ENCODE measurements around the gene ZNF516. TPM values are rescaled to one million over a fixed set of nuclear protein-coding genes. Genes with fewer than 3 reads are reported as not detected.

The ZNF516 gene
- total RNA-seq, 3 donors from 2014 or later (not counting 1 experiment from before 2014, with no cell fraction given): 49.1 to 60.0 (median 52.4) TPM

DNA sequence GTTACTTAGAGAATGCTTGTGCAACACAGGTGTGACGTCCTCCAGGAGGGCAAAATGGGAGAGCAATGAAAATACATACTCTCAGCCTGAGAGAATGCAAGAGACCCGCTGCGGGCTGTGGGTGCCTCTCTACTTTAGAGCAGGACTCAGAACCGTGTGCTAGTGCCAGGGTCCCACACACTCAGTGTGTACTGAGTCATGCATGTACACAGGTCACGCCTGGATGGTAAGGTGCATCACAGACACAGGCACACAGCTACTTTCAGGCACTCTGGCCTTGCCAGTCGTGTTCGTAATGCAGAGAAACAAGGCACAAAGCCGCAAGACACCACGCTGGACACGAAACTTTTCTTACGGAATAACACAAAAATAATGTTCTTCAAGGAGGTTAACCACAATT lies 125.3 kb downstream of the ZNF516 start:
- no peaks in the 10 kb centered on the region for H3K27me3 Mint-ChIP-seq (ENCODE audit: low read depth in 2 of 2)
- Histone ChIP-seq H3K4me3 (ENCODE audit: low read length) (no peak overlapping the region), H3K27ac (ENCODE audit: low read length) (no peak overlapping the region), H3K27me3 (ENCODE audit: control insufficient read depth, insufficient read depth, low read length) (no peaks in the 10 kb centered on the region), H3K36me3 (ENCODE audit: control insufficient read depth, insufficient read depth, low read length) (peaks cover 14% of the 10 kb centered on the region), H3K4me1 (ENCODE audit: control insufficient read depth, insufficient read depth, low read length) (peaks cover 14% of the 10 kb centered on the region), H3K9me3 (ENCODE audit: control insufficient read depth, insufficient read depth, low read length) (no peaks in the 10 kb centered on the region)
- DNase-seq (no peak), ATAC-seq (no peak)
- H3K36me3 Mint-ChIP-seq: no peaks in the 10 kb centered on the region
- WGBS (ENCODE audit: insufficient coverage): 87% methylated on average over 11 of the region's 11 CpGs
- TF ChIP-seq, protein P1, sequence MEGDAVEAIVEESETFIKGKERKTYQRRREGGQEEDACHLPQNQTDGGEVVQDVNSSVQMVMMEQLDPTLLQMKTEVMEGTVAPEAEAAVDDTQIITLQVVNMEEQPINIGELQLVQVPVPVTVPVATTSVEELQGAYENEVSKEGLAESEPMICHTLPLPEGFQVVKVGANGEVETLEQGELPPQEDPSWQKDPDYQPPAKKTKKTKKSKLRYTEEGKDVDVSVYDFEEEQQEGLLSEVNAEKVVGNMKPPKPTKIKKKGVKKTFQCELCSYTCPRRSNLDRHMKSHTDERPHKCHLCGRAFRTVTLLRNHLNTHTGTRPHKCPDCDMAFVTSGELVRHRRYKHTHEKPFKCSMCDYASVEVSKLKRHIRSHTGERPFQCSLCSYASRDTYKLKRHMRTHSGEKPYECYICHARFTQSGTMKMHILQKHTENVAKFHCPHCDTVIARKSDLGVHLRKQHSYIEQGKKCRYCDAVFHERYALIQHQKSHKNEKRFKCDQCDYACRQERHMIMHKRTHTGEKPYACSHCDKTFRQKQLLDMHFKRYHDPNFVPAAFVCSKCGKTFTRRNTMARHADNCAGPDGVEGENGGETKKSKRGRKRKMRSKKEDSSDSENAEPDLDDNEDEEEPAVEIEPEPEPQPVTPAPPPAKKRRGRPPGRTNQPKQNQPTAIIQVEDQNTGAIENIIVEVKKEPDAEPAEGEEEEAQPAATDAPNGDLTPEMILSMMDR (IDR thresholded peaks at IDR 0.05): no peak
- no peaks in the 10 kb centered on the region for H3K9me3 Mint-ChIP-seq
- no peak overlapping the region for H3K27ac Mint-ChIP-seq
- H3K4me3 Mint-ChIP-seq: no peak overlapping the region
- peaks cover 49% of the 10 kb centered on the region in 2 donors for H3K4me1 Mint-ChIP-seq
- intact Hi-C loops (cut with micrococcal nuclease): no loop called here

DNA sequence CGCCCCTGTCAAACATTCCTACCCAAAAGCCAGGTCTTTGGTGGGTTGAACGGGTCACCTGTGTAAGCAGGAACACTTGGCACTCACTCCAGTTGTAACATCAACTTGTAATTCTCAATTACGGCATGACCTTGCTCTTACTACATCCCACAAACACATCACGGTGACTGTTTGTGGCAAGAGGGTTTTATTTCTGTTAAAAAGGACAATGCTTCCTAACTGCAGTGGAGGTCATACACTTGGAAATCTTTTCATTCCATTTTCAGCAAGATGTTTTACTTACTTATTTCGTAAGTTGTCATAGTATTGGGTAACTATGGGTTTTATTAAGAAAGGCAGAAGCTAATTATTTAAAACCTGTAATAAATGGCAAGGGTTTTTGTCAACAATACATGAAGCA lies 126.1 kb downstream of the ZNF516 start:
- no peaks in the 10 kb centered on the region for H3K36me3 Mint-ChIP-seq
- H3K27me3 Mint-ChIP-seq (ENCODE audit: low read depth in 2 of 2): no peaks in the 10 kb centered on the region
- ATAC-seq (no peak), DNase-seq (no peak)
- WGBS (ENCODE audit: insufficient coverage): 85% methylated on average over 3 of the region's 5 CpGs
- H3K4me3 Mint-ChIP-seq: no peak overlapping the region
- Histone ChIP-seq H3K4me3 (ENCODE audit: low read length) (no peak overlapping the region), H3K27ac (ENCODE audit: low read length) (no peak overlapping the region), H3K9me3 (ENCODE audit: control insufficient read depth, insufficient read depth, low read length) (no peaks in the 10 kb centered on the region), H3K36me3 (ENCODE audit: control insufficient read depth, insufficient read depth, low read length) (peaks cover 14% of the 10 kb centered on the region), H3K27me3 (ENCODE audit: control insufficient read depth, insufficient read depth, low read length) (no peaks in the 10 kb centered on the region), H3K4me1 (ENCODE audit: control insufficient read depth, insufficient read depth, low read length) (peaks cover 14% of the 10 kb centered on the region)
- H3K9me3 Mint-ChIP-seq: no peaks in the 10 kb centered on the region
- intact Hi-C loops (cut with micrococcal nuclease): no loop called here
- no peak overlapping the region for H3K27ac Mint-ChIP-seq
- TF ChIP-seq, protein P1 (IDR thresholded peaks at IDR 0.05): no peak
- H3K4me1 Mint-ChIP-seq: peaks cover 40 to 41% of the 10 kb centered on the region in 2 donors

DNA sequence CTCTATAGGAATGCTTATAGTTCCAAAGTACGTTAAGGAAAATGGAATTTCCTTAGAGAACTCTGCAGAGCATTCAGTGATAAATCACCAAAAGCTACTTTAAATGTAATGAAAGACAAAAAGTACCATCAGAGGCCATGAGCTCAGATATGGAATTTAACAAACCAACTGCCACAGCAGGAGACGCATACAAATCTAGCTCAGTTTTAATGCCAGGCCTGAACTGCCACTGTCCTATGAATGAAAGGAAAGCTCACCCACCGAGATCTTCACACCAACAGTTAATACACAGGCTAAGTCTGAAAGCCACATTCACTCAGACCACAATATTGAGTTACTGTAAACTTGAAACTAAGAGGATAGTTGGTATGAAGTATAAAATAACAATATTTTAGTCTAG lies 126.8 kb downstream of the ZNF516 start:
- Mint-ChIP-seq H3K27ac (peak overlapping the region in 1 of 2 donors; percentile 3), H3K4me1 (peaks cover 33 to 40% of the 10 kb centered on the region in 2 donors), H3K36me3 (no peaks in the 10 kb centered on the region)

More for the DNA sequence above, 126.8 kb downstream of the ZNF516 start:
- intact Hi-C loops (cut with micrococcal nuclease): no loop called here
- TF ChIP-seq, protein P1 (IDR thresholded peaks at IDR 0.05): no peak
- no peak overlapping the region for H3K4me3 Mint-ChIP-seq
- Histone ChIP-seq H3K27me3 (ENCODE audit: control insufficient read depth, insufficient read depth, low read length) (no peaks in the 10 kb centered on the region), H3K4me3 (ENCODE audit: low read length) (no peak overlapping the region), H3K27ac (ENCODE audit: low read length) (no peak overlapping the region), H3K9me3 (ENCODE audit: control insufficient read depth, insufficient read depth, low read length) (no peaks in the 10 kb centered on the region), H3K36me3 (ENCODE audit: control insufficient read depth, insufficient read depth, low read length) (peaks cover 14% of the 10 kb centered on the region), H3K4me1 (ENCODE audit: control insufficient read depth, insufficient read depth, low read length) (peaks cover 7% of the 10 kb centered on the region)
- no peaks in the 10 kb centered on the region for H3K27me3 Mint-ChIP-seq (ENCODE audit: low read depth in 2 of 2)
- WGBS (ENCODE audit: insufficient coverage): 67% methylated on average over 1 of the region's 3 CpGs
- DNase-seq (no peak), ATAC-seq (peak in 1 of 3 donors; percentile 38)
- H3K9me3 Mint-ChIP-seq: no peaks in the 10 kb centered on the region
